IPS-20b (cell line): ENCODE data around the gene NEMP2.
"Not testable (repeated sequence)": the region's sequence is repeated elsewhere in the genome, so short reads cannot be mapped to it uniquely, and the experiment has no call there.

ENCODE experiments used
- H3K27ac ChIP-seq: one replicate; pipeline ENCODE4 v1.5.1; 2013; ENCODE audit warnings: low read length
- H3K27me3 ChIP-seq: 2 replicates; pipeline ENCODE4 v1.6.1; 2013; ENCODE audit warnings: mild to moderate bottlenecking, low read length, inconsistent platforms; ENCODE audit not compliant: insufficient read depth
- H3K36me3 ChIP-seq: 2 replicates; pipeline ENCODE4 v1.6.1; 2013; ENCODE audit warnings: low read depth, mild to moderate bottlenecking, inconsistent platforms, low read length, moderate library complexity; ENCODE audit not compliant: insufficient read depth
- H3K4me1 ChIP-seq: 2 replicates; pipeline ENCODE4 v1.6.1; 2013; ENCODE audit warnings: mild to moderate bottlenecking, control low read depth, inconsistent platforms, low read length, moderate library complexity; ENCODE audit not compliant: insufficient read depth
- H3K4me3 ChIP-seq: 2 replicates; pipeline ENCODE4 v1.5.1; 2013; ENCODE audit warnings: mild to moderate bottlenecking, low read length, inconsistent platforms
- H3K9ac ChIP-seq: 2 replicates; pipeline ENCODE4 v1.6.1; 2013; ENCODE audit warnings: low read depth, mild to moderate bottlenecking, inconsistent platforms, low read length, moderate library complexity
- H3K9me3 ChIP-seq: 2 replicates; pipeline ENCODE4 v1.6.1; 2013; ENCODE audit warnings: mild to moderate bottlenecking, low read depth, low read length, inconsistent platforms; ENCODE audit not compliant: insufficient read depth

The NEMP2 gene

GRCh38 chr2:190501231-190501630 is 33.3 kb downstream of the NEMP2 start:
- Histone ChIP-seq H3K36me3 (no peaks in the 10 kb centered on the region), H3K4me3 (no peak overlapping the region), H3K27ac (no peak overlapping the region), H3K9ac (no peak overlapping the region), H3K9me3 (no peaks in the 10 kb centered on the region), H3K4me1 (no peaks in the 10 kb centered on the region; the same call in 1 of the 2 replicates), H3K27me3 (no peaks in the 10 kb centered on the region)

DNA sequence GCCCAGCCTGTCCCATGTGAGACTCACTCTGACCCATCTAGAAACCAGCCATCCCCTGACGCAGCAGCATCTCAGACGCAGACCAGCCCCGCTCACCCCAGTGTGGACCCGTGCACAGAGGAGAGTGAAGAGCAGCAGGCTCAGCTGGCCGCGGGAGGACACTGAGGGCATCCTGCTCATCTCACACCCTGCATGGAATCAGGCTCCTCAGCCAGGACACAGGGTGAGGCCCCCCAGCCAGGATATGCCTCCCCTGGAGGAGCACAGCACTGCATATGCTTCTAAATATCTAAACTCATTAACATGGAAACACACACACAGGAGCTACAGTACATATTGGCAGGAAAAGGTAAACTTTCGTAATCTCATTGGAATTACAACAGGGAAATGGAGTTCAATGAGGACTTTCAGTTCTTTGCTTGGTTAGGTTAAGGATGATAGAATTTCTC is 34.4 kb downstream of the NEMP2 start:
- H3K9ac ChIP-seq: no peak overlapping the region
- no peaks in the 10 kb centered on the region for H3K36me3 ChIP-seq
- no peak overlapping the region for H3K4me3 ChIP-seq
- H3K4me1 ChIP-seq: no peaks in the 10 kb centered on the region; the same call in 1 of the 2 replicates
- H3K27ac ChIP-seq: no peak overlapping the region
- no peaks in the 10 kb centered on the region for H3K9me3 ChIP-seq
- no peaks in the 10 kb centered on the region for H3K27me3 ChIP-seq

GRCh38 chr2:190499273-190499672 is 35.2 kb downstream of the NEMP2 start:
- Histone ChIP-seq H3K27me3 (no peaks in the 10 kb centered on the region), H3K9me3 (no peaks in the 10 kb centered on the region), H3K4me3 (no peak overlapping the region), H3K9ac (no peak overlapping the region), H3K36me3 (no peaks in the 10 kb centered on the region), H3K4me1 (no peaks in the 10 kb centered on the region; the same call in 1 of the 2 replicates), H3K27ac (no peak overlapping the region)

DNA sequence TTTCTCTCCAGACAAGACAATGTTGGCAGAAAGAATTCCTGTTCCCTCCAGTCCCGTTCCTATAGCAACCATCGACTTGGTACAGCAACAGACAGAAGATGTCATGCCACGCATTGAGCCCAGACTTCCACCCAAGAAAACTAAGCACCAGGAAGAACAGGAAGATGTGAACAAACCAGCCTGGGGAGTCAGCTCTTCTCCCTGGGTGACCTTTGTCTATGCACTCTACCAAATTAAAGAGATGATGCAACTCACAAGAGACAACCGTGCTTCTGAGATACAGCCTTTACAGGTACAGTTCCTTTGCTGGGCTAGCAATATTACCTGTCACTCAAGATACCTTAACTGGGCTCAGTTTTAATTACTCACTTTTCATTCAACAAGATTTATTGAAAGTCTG is 37.1 kb downstream of the NEMP2 start:
- Histone ChIP-seq H3K27ac (no peak overlapping the region), H3K27me3 (no peaks in the 10 kb centered on the region), H3K9me3 (no peaks in the 10 kb centered on the region), H3K9ac (no peak overlapping the region), H3K4me3 (no peak overlapping the region), H3K36me3 (no peaks in the 10 kb centered on the region), H3K4me1 (no peaks in the 10 kb centered on the region; the same call in 1 of the 2 replicates)

- not testable (repeated sequence) for H3K27ac ChIP-seq, H3K27me3 ChIP-seq, H3K9ac ChIP-seq, H3K36me3 ChIP-seq, H3K4me3 ChIP-seq, H3K4me1 ChIP-seq, H3K9me3 ChIP-seq
Observed at GRCh38 chr2:190494600-190495227, 39.8 kb downstream of the NEMP2 start.

- no peaks in the 10 kb centered on the region for H3K27me3 ChIP-seq
- H3K9me3 ChIP-seq: no peaks in the 10 kb centered on the region
- no peaks in the 10 kb centered on the region; the same call in 1 of the 2 replicates for H3K4me1 ChIP-seq
- no peak overlapping the region for H3K27ac ChIP-seq
- no peak overlapping the region for H3K4me3 ChIP-seq
- H3K36me3 ChIP-seq: no peaks in the 10 kb centered on the region
- H3K9ac ChIP-seq: no peak overlapping the region
Observed at GRCh38 chr2:190493095-190493494, 41.4 kb downstream of the NEMP2 start.

- Histone ChIP-seq H3K27me3 (no peaks in the 10 kb centered on the region), H3K4me1 (no peaks in the 10 kb centered on the region; the same call in 1 of the 2 replicates), H3K4me3 (no peak overlapping the region), H3K36me3 (no peaks in the 10 kb centered on the region), H3K9ac (no peak overlapping the region), H3K9me3 (no peaks in the 10 kb centered on the region), H3K27ac (no peak overlapping the region)
Observed at GRCh38 chr2:190490502-190490901, 44.0 kb downstream of the NEMP2 start.

DNA sequence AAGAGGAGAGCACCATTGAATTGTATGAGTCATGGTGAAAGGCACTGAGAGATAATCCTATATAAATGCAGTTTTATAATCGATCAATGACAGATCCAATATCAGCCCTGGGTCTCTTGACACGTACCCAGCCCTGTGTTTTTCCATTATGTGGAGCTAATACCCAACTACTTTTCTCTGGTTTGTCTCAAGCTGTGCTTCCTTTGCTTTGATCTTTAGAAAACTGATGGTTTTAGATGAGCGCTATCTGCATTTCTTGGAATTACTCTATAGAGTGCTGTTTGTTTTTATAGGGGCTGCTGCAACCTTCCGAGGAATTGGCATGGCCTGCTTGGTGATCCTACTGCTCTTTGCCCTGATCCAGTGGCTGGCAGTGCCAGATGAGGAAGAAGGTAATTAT is 45.0 kb downstream of the NEMP2 start:
- Histone ChIP-seq H3K27ac (no peak overlapping the region), H3K9ac (no peak overlapping the region), H3K36me3 (no peaks in the 10 kb centered on the region), H3K27me3 (no peaks in the 10 kb centered on the region), H3K4me3 (no peak overlapping the region), H3K9me3 (no peaks in the 10 kb centered on the region), H3K4me1 (no peaks in the 10 kb centered on the region; the same call in 1 of the 2 replicates)

DNA sequence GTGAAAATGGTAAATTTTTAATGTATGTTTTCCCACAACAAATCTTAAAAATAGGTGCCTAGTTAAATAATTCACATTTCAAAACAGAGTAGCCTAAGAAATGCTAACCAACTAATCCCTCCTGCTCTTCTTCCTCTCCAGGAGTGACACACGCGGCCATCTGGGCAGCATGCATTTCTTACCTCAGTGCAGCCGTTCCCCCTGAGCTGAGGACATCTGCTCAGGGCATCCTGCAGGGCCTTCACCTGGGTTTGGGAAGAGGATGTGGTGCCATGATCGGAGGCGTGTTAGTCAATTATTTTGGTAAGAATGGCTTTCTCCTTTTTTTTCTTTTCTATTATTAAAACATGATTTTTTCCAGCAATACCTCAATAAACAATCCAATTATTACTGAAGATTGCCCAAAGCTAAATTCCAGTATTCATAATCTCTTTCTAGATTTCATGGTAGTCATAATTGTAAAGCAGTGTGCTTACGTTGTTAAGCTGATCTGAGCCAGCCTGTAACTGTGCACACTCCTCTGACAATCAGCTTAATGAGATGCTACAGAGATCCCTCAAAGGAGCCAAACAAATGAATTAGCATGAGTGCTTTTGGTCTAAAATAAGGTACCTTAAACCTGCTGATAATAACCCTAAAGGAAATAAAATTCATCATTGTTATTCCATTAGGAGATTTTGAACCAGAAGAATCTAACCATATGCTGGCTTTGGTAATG is 45.8 kb downstream of the NEMP2 start:
- H3K9me3 ChIP-seq: no peaks in the 10 kb centered on the region
- H3K27ac ChIP-seq: no peak overlapping the region
- no peak overlapping the region for H3K9ac ChIP-seq
- no peaks in the 10 kb centered on the region for H3K27me3 ChIP-seq
- H3K4me3 ChIP-seq: no peak overlapping the region
- H3K36me3 ChIP-seq: no peaks in the 10 kb centered on the region
- no peaks in the 10 kb centered on the region; the same call in 1 of the 2 replicates for H3K4me1 ChIP-seq

- no peaks in the 10 kb centered on the region for H3K9me3 ChIP-seq
- H3K4me3 ChIP-seq: no peak overlapping the region
- H3K27me3 ChIP-seq: no peaks in the 10 kb centered on the region
- no peak overlapping the region for H3K27ac ChIP-seq
- no peaks in the 10 kb centered on the region; the same call in 1 of the 2 replicates for H3K4me1 ChIP-seq
- H3K36me3 ChIP-seq: no peaks in the 10 kb centered on the region
- no peak overlapping the region for H3K9ac ChIP-seq
Observed at GRCh38 chr2:190486037-190486623, 48.4 kb downstream of the NEMP2 start.

- no peaks in the 10 kb centered on the region for H3K4me1 ChIP-seq
- H3K9ac ChIP-seq: no peak overlapping the region
- no peaks in the 10 kb centered on the region for H3K36me3 ChIP-seq
- H3K4me3 ChIP-seq: no peak overlapping the region
- H3K9me3 ChIP-seq: no peaks in the 10 kb centered on the region
- no peaks in the 10 kb centered on the region for H3K27me3 ChIP-seq
- no peak overlapping the region for H3K27ac ChIP-seq
Observed at GRCh38 chr2:190482451-190482850, 52.1 kb downstream of the NEMP2 start.

DNA sequence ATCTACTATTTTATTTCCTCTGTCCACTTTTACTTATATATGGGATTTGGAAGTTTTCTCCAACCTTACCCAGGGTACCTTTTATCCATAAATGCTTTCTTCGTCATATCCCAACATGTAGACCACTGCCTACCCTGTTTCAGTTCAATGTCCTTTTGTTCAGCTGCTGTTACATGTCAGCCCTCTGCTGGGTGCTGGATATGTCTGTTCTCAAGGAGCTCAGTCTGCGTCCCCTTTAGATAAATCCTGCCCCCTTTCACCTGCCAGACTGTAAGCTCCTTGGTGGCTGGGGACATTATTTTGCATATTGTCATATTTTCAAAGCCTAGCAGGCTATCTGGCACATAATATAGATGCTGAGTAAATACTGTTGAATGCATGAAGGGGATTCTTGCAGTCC is 53.2 kb downstream of the NEMP2 start:
- Histone ChIP-seq H3K9ac (no peak overlapping the region), H3K27ac (no peak overlapping the region), H3K4me3 (no peak overlapping the region), H3K9me3 (no peaks in the 10 kb centered on the region), H3K36me3 (no peaks in the 10 kb centered on the region), H3K27me3 (no peaks in the 10 kb centered on the region), H3K4me1 (no peaks in the 10 kb centered on the region)
